ENCODE data around the gene PCTP. TPM values are rescaled to one million over a fixed set of nuclear protein-coding genes. Genes with fewer than 3 reads are reported as not detected.

The PCTP gene
- total and polyA plus RNA-seq, 12 donors: 7.2 to 31.7 (median 13.1) TPM

DNA sequence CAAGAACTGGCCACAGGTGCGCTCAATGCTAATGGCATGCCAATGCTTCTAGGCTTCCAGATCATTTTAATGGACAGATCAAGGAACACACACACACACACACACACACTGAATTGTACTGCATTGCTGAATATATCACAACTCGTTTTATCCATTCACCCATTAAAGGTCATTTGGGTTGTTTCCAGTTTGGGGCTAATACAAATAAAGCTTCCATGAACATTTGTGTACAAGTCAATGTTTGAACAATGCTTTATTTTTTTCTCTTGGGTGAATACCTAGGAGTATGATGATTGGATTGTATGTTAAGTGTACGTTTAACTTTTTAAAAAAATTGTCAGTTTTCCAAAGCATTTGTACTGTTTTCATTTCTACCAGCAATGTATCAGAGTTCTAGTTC lies 3.6 kb upstream of the PCTP start:
- TF ChIP-seq, protein P1, sequence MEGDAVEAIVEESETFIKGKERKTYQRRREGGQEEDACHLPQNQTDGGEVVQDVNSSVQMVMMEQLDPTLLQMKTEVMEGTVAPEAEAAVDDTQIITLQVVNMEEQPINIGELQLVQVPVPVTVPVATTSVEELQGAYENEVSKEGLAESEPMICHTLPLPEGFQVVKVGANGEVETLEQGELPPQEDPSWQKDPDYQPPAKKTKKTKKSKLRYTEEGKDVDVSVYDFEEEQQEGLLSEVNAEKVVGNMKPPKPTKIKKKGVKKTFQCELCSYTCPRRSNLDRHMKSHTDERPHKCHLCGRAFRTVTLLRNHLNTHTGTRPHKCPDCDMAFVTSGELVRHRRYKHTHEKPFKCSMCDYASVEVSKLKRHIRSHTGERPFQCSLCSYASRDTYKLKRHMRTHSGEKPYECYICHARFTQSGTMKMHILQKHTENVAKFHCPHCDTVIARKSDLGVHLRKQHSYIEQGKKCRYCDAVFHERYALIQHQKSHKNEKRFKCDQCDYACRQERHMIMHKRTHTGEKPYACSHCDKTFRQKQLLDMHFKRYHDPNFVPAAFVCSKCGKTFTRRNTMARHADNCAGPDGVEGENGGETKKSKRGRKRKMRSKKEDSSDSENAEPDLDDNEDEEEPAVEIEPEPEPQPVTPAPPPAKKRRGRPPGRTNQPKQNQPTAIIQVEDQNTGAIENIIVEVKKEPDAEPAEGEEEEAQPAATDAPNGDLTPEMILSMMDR (IDR thresholded peaks at IDR 0.05): no peak
- no peak for TF ChIP-seq POLR2A (IDR thresholded peaks at IDR 0.05)
- Histone ChIP-seq H3K4me3 (no peak overlapping the region), H3K27me3 (no peaks in the 10 kb centered on the region), H3K9me3 (replicated peaks in 1 of 3) (no peaks in the 10 kb centered on the region), H3K4me1 (replicated peaks in 1 of 2) (peaks cover 9 to 13% of the 10 kb centered on the region in 2 donors), H3K36me3 (replicated peaks in 1 of 2) (no peaks in the 10 kb centered on the region), H3K27ac (no peak overlapping the region)
- intact Hi-C loops (cut with DNase I): no loop called here
- 56 to 68% (median 58%) methylated on average over 3 of the region's 3 CpGs for WGBS, 4 donors
- no peak for DNase-seq

GRCh38 chr17:55748841-55749240 lies 2.0 kb upstream of the PCTP start:
- no peak for DNase-seq
- Histone ChIP-seq H3K27ac (no peak overlapping the region), H3K9me3 (replicated peaks in 1 of 3) (no peaks in the 10 kb centered on the region), H3K4me3 (no peak overlapping the region), H3K27me3 (no peaks in the 10 kb centered on the region), H3K36me3 (replicated peaks in 1 of 2) (no peaks in the 10 kb centered on the region), H3K4me1 (replicated peaks in 1 of 2) (peaks cover 2 to 22% of the 10 kb centered on the region in 2 donors)
- intact Hi-C loops (cut with DNase I): no loop called here
- TF ChIP-seq POLR2A (IDR thresholded peaks at IDR 0.05): no peak
- TF ChIP-seq, protein P1 (IDR thresholded peaks at IDR 0.05): no peak
- 91 to 100% (median 94%) methylated on average over 1 of the region's 1 CpG for WGBS, 4 donors

- 74 to 80% (median 77%) methylated on average over 4 of the region's 4 CpGs for WGBS, 4 donors
- intact Hi-C loops (cut with DNase I): no loop called here
- no peak for DNase-seq
- Histone ChIP-seq H3K27me3 (no peaks in the 10 kb centered on the region), H3K36me3 (replicated peaks in 1 of 2) (no peaks in the 10 kb centered on the region), H3K27ac (no peak overlapping the region), H3K9me3 (replicated peaks in 1 of 3) (no peaks in the 10 kb centered on the region), H3K4me1 (replicated peaks in 1 of 2) (peaks cover 2 to 22% of the 10 kb centered on the region in 2 donors), H3K4me3 (no peak overlapping the region)
- TF ChIP-seq, protein P1 (IDR thresholded peaks at IDR 0.05): no peak
- no peak for TF ChIP-seq POLR2A (IDR thresholded peaks at IDR 0.05)
These were observed 866 bp upstream of the PCTP start for GRCh38 chr17:55749985-55750384.

DNA sequence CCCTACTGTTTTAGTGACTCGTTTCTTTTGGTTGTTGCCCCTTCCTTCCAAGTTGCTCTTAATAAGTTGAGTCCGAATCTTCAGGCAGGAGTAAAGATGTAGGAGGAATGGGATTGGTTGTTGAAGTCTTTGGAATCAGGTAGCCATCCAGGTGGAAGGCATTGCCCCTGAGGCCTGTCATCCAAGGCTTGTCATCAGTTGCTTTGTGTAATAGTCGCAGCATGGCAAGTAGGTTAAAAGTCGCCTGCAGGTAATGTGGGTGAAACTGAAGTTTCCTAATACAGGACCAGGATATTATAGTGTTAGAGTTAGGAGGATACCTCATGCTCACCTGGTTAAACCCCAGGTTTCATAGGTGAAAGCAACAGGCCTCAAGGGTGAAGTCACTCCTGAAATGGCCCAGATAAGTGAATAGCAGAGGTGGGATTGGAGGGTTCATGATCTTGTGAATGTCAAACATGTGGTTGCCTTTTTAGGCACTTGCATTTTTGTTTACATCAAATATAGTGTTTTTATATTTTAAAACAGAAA lies 934 bp downstream of the PCTP start:
- TF ChIP-seq, protein P1 (IDR thresholded peaks at IDR 0.05): no peak
- TF ChIP-seq POLR2A (IDR thresholded peaks at IDR 0.05): no peak
- DNase-seq: no peak
- Histone ChIP-seq H3K27ac (peak overlapping the region in 3 of 5 donors; percentile 80 to 90 (median 88)), H3K9me3 (replicated peaks in 1 of 3) (no peaks in the 10 kb centered on the region), H3K36me3 (replicated peaks in 1 of 2) (no peaks in the 10 kb centered on the region), H3K27me3 (no peaks in the 10 kb centered on the region), H3K4me1 (replicated peaks in 1 of 2) (peaks cover 2 to 22% of the 10 kb centered on the region in 2 donors), H3K4me3 (peak overlapping the region in 2 of 4 donors; percentile 60 to 70)
- WGBS, 4 donors: 69 to 74% (median 73%) methylated on average over 4 of the region's 4 CpGs
- intact Hi-C loops (cut with DNase I): no loop called here
